Uterus (tissue), 2 donors: ENCODE results near the gene SIAH1.

Experiments used
- CTCF ChIP-seq, 4 experiments: fragments of 200-600 bp in 2 of 4; fragments of 450-650 bp in 2 of 4; sonication (generic) in 2 of 4; IDR thresholded peaks; one replicate each; pipeline ENCODE4 v1.5.1; 2016 to 2019; ENCODE audit warnings: antibody characterized with exemption in 4 of 4, mild to moderate bottlenecking in 2 of 4, moderate library complexity in 1 of 4
- POLR2A ChIP-seq, 2 donors: fragments of 450-650 bp; IDR thresholded peaks; one replicate each; pipeline ENCODE4 v1.6.1; 2016; ENCODE audit warnings: antibody characterized with exemption in 2 of 2, mild to moderate bottlenecking in 1 of 2, moderate library complexity in 1 of 2

GRCh38 chr16:48358419-48358818 is 26.8 kb downstream of the SIAH1 start:
- TF ChIP-seq POLR2A (IDR thresholded peaks at IDR 0.05), result no peak
- no peak for TF ChIP-seq CTCF (IDR thresholded peaks at IDR 0.05)
